HG03457 (cell line): ENCODE data around the gene OR13D1.
"Not testable (repeated sequence)": the region's sequence is repeated elsewhere in the genome, so short reads cannot be mapped to it uniquely, and the experiment has no call there.

ENCODE experiments used
- ATAC-seq: cut with Tn5 transposase; IDR thresholded peaks from one replicate; pipeline ENCODE4 v1.9.1; 2021; ENCODE audit warnings: moderate number of reproducible peaks; ENCODE audit not compliant: unreplicated experiment

The OR13D1 gene

GRCh38 chr9:104694218-104694617, at the start of gene OR13D1:
Gene OR13D1, plus strand, starts transcription at chr9:104694518. Its CDS starts 0 bp downstream, at chr9:104694518.
- no peak for ATAC-seq

- no peak for ATAC-seq
Observed at GRCh38 chr9:104658496-104659195, 35.7 kb upstream of the OR13D1 start.

- ATAC-seq = no peak
Observed at GRCh38 chr9:104675611-104676010, 18.7 kb upstream of the OR13D1 start.

GRCh38 chr9:104682642-104683041, 11.7 kb upstream of the OR13D1 start:
- ATAC-seq = no peak

- ATAC-seq = no peak
Observed at GRCh38 chr9:104686081-104686480, 8.2 kb upstream of the OR13D1 start.

- no peak for ATAC-seq
Observed at GRCh38 chr9:104700306-104700705, 6.0 kb downstream of the OR13D1 start.

GRCh38 chr9:104708737-104709136, 14.4 kb downstream of the OR13D1 start:
- ATAC-seq = not testable (repeated sequence)

GRCh38 chr9:104711604-104712003, 17.3 kb downstream of the OR13D1 start:
- no peak for ATAC-seq

GRCh38 chr9:104725014-104725413, 30.7 kb downstream of the OR13D1 start:
- ATAC-seq = no peak

- ATAC-seq = no peak
Observed at GRCh38 chr9:104738452-104738851, 44.1 kb downstream of the OR13D1 start.

- ATAC-seq = no peak
Observed at GRCh38 chr9:104740621-104741020, 46.3 kb downstream of the OR13D1 start.

- peak; percentile 31 for ATAC-seq
Observed at GRCh38 chr9:104743376-104743985, 49.2 kb downstream of the OR13D1 start.
